Measurements from ENCODE around the gene FOXP1. TPM values are rescaled to one million over a fixed set of nuclear protein-coding genes. Genes with fewer than 3 reads are reported as not detected.

Gene FOXP1
- total RNA-seq, 2 donors from 2014 or later, result 41.7 to 94.3 TPM

DNA sequence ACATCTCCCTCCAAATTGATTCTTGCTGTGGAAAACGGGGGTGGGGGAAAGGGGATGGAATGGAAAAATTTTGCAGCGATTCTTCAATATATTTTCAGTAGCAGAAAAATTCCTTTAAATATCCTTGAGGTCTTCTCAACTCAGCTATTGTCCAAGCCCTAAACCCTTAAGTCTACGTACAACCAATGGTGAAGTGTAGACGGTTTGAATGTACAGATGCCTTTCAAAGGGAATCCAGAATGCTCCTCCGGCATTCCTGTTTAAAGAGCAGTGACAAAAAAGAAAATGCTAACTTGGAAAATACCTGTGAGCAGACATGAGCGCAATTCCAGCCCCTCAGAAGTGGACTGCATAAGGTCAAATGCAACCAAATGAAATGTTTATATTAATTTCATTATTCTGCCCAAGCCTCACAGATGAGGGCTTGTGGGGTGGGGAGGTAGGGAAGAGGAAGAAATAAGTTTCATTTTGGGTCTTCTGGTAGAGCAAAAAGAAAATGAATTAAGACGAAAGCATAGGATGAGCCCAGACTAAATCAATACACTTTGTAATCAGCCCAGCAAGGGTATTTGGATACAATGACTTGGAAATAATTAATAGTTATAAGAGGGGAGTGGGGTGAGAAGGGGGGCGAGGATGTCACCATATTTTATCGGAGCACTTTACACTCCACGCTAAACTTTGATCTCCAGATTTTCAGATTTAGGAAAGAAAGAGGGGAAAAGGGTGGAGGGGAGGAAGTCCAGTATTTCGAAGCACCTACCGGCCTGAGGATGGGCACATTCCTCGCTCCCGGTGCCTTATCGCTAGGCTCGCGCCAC lies 2.7 kb downstream of the FOXP1 start:
- DNase-seq, result no peak
- H3K4me1 Mint-ChIP-seq, result peaks cover 46% of the 10 kb centered on the region
- WGBS, 2 experiments (ENCODE audit: insufficient coverage in 1 of 2, insufficient read length in 1 of 2), result 24 to 31% methylated on average over 8 to 17 of the region's 17 CpGs

DNA sequence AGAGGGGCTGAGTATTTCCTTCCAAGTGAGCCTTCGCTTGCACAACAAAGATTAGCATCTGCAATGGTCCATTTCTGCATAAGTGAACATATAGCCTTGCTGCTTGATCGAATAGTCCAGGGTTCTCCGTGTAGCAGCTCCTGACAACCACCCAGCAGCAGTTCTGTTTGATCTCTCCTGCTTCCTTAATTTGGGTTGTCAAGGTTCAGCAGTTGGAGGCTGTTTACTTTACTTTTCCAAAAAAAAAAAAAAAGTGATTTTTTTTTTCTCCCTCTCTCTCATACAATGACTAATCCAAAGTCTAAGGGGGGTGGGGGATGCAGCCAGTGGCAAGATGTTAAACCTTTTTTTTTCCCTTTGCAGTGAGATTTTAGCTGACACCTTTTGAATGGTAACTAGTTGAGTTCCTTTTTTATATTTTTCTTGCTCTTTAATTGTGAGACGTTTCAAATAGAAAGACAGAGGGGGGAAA lies 3.6 kb downstream of the FOXP1 start:
- no peaks in the 10 kb centered on the region for H3K36me3 ChIP-seq (ENCODE audit: control insufficient read depth, insufficient read depth, low read length)
- H3K4me3 Mint-ChIP-seq, result peak overlapping the region; percentile 87
- no peaks in the 10 kb centered on the region for H3K9me3 ChIP-seq (ENCODE audit: control insufficient read depth, low read length)
- H3K9me3 Mint-ChIP-seq, result no peaks in the 10 kb centered on the region
- peak overlapping the region; percentile 35 for H3K27ac Mint-ChIP-seq
- peaks cover 5% of the 10 kb centered on the region for H3K27me3 ChIP-seq (ENCODE audit: control insufficient read depth, insufficient read depth, low read length, poor library complexity, severe bottlenecking)
- H3K4me3 ChIP-seq (ENCODE audit: low read length), result no peak overlapping the region
- WGBS, 2 experiments (ENCODE audit: insufficient coverage in 1 of 2, insufficient read length in 1 of 2), result 35 to 38% methylated on average over 3 to 4 of the region's 4 CpGs
- peaks cover 9% of the 10 kb centered on the region for H3K36me3 Mint-ChIP-seq (ENCODE audit: low read depth)
- peaks cover 40% of the 10 kb centered on the region for H3K4me1 Mint-ChIP-seq
- H3K27me3 Mint-ChIP-seq (ENCODE audit: insufficient read depth), result no peaks in the 10 kb centered on the region
- H3K9ac ChIP-seq (ENCODE audit: extremely low read depth, low read length, poor library complexity, severe bottlenecking), result no peak overlapping the region
- no peak for DNase-seq
- H3K4me1 ChIP-seq (ENCODE audit: control insufficient read depth, insufficient read depth, low read length), result no peaks in the 10 kb centered on the region
- TF ChIP-seq, protein P1, sequence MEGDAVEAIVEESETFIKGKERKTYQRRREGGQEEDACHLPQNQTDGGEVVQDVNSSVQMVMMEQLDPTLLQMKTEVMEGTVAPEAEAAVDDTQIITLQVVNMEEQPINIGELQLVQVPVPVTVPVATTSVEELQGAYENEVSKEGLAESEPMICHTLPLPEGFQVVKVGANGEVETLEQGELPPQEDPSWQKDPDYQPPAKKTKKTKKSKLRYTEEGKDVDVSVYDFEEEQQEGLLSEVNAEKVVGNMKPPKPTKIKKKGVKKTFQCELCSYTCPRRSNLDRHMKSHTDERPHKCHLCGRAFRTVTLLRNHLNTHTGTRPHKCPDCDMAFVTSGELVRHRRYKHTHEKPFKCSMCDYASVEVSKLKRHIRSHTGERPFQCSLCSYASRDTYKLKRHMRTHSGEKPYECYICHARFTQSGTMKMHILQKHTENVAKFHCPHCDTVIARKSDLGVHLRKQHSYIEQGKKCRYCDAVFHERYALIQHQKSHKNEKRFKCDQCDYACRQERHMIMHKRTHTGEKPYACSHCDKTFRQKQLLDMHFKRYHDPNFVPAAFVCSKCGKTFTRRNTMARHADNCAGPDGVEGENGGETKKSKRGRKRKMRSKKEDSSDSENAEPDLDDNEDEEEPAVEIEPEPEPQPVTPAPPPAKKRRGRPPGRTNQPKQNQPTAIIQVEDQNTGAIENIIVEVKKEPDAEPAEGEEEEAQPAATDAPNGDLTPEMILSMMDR (conservative IDR thresholded peaks at IDR 0.05), result no peak
- H3K27ac ChIP-seq (ENCODE audit: low read depth, low read length), result no peak overlapping the region

More for the DNA sequence above, 2.7 kb downstream of the FOXP1 start:
- Histone ChIP-seq H3K36me3 (ENCODE audit: control insufficient read depth, insufficient read depth, low read length) (no peaks in the 10 kb centered on the region), H3K27ac (ENCODE audit: low read depth, low read length) (no peak overlapping the region), H3K27me3 (ENCODE audit: control insufficient read depth, insufficient read depth, low read length, poor library complexity, severe bottlenecking) (peaks cover 5% of the 10 kb centered on the region), H3K9me3 (ENCODE audit: control insufficient read depth, low read length) (no peaks in the 10 kb centered on the region), H3K4me3 (ENCODE audit: low read length) (peak overlapping the region; percentile 84), H3K4me1 (ENCODE audit: control insufficient read depth, insufficient read depth, low read length) (no peaks in the 10 kb centered on the region), H3K9ac (ENCODE audit: extremely low read depth, low read length, poor library complexity, severe bottlenecking) (peak overlapping the region; percentile 36)
- H3K36me3 Mint-ChIP-seq (ENCODE audit: low read depth), result peaks cover 3% of the 10 kb centered on the region
- no peak overlapping the region for H3K27ac Mint-ChIP-seq
- no peaks in the 10 kb centered on the region for H3K9me3 Mint-ChIP-seq
- TF ChIP-seq, protein P1 (conservative IDR thresholded peaks at IDR 0.05), result no peak
- peak overlapping the region; percentile 87 for H3K4me3 Mint-ChIP-seq
- no peaks in the 10 kb centered on the region for H3K27me3 Mint-ChIP-seq (ENCODE audit: insufficient read depth)

DNA sequence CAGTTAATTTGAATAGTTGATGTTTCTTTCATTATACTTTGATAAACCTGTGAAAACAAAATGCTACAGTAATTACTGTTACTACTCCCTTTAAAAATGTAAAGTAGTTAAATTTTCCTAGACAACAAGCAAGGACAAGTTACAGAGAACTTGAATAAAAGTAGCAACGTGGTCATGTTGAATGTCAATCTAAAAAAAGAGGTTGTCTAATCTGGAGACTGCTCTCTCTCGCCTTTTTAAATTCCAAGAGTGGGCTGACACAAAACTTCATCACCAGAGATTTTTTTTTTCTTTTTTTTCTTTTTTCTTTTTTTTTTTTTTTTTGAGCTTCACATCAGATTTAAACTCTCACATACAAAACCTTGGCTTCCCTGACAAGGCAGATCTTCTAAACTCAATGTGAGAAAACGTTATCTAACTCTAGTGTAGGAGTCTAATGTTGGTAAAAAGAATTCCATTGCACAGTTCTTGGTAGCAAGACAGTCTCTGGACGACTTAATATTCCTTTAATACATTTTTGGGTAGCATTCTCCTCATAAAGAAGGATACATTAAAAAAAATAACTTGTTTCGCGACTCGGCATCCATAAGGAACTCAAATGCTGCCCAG lies 4.1 kb downstream of the FOXP1 start:
- 68 to 75% methylated on average over 5 to 7 of the region's 7 CpGs for WGBS, 2 experiments (ENCODE audit: insufficient coverage in 1 of 2, insufficient read length in 1 of 2)
- peak overlapping the region; percentile 35 for H3K27ac Mint-ChIP-seq

More for the DNA sequence above, 4.1 kb downstream of the FOXP1 start:
- Histone ChIP-seq H3K4me1 (ENCODE audit: control insufficient read depth, insufficient read depth, low read length) (no peaks in the 10 kb centered on the region), H3K9ac (ENCODE audit: extremely low read depth, low read length, poor library complexity, severe bottlenecking) (no peak overlapping the region), H3K9me3 (ENCODE audit: control insufficient read depth, low read length) (no peaks in the 10 kb centered on the region), H3K27ac (ENCODE audit: low read depth, low read length) (no peak overlapping the region), H3K4me3 (ENCODE audit: low read length) (no peak overlapping the region), H3K36me3 (ENCODE audit: control insufficient read depth, insufficient read depth, low read length) (no peaks in the 10 kb centered on the region), H3K27me3 (ENCODE audit: control insufficient read depth, insufficient read depth, low read length, poor library complexity, severe bottlenecking) (peaks cover 5% of the 10 kb centered on the region)
- no peak for DNase-seq
- H3K9me3 Mint-ChIP-seq, result no peaks in the 10 kb centered on the region
- H3K4me3 Mint-ChIP-seq, result peak overlapping the region; percentile 87
- H3K36me3 Mint-ChIP-seq (ENCODE audit: low read depth), result peaks cover 9% of the 10 kb centered on the region
- TF ChIP-seq, protein P1 (conservative IDR thresholded peaks at IDR 0.05), result no peak
- H3K27me3 Mint-ChIP-seq (ENCODE audit: insufficient read depth), result no peaks in the 10 kb centered on the region
- H3K4me1 Mint-ChIP-seq, result peaks cover 35% of the 10 kb centered on the region
